Right renal pelvis (tissue), 4 donors: ENCODE measurements around the gene IL24. TPM values are rescaled to one million over a fixed set of nuclear protein-coding genes. Genes with fewer than 3 reads are reported as not detected.

ENCODE experiments used
- DNase-seq, 4 donors: peaks; one replicate each; pipeline ENCODE4 v3.0.0-alpha.2; 2013; ENCODE audit warnings: low read depth in 4 of 4, low spot score in 3 of 4, missing footprints in 1 of 4
- polyA plus RNA-seq, 4 donors: library from polyadenylated mRNA; unstranded; fragments of 120-200 nt; gene quantifications; one replicate each; pipeline ENCODE4 v1.2.1, GENCODE V29; 2013; ENCODE audit not compliant: insufficient read length in 4 of 4

IL24 gene
- polyA plus RNA-seq, 4 donors, result 0.25 to 0.42 (median 0.38) TPM

- DNase-seq, result no peak
These were observed 21.4 kb upstream of the IL24 start for GRCh38 chr1:206875752-206876377.

- no peak for DNase-seq
These were observed 18.8 kb upstream of the IL24 start for GRCh38 chr1:206878456-206878855.

GRCh38 chr1:206880314-206880713 is 16.9 kb upstream of the IL24 start:
- DNase-seq, result no peak

- DNase-seq, result no peak
These were observed 14.7 kb upstream of the IL24 start for GRCh38 chr1:206882555-206882954.

- no peak for DNase-seq
These were observed 14.1 kb upstream of the IL24 start for GRCh38 chr1:206883160-206883559.

- no peak for DNase-seq
These were observed 13.4 kb upstream of the IL24 start for GRCh38 chr1:206883876-206884275.

- no peak for DNase-seq
These were observed 11.7 kb upstream of the IL24 start for GRCh38 chr1:206885341-206886060.

GRCh38 chr1:206886831-206887230 is 10.4 kb upstream of the IL24 start:
- DNase-seq, result no peak

GRCh38 chr1:206887701-206888100 is 9.5 kb upstream of the IL24 start:
- DNase-seq, result no peak

GRCh38 chr1:206890125-206891060 is 6.8 kb upstream of the IL24 start:
- DNase-seq, result no peak

- no peak for DNase-seq
These were observed 5.8 kb upstream of the IL24 start for GRCh38 chr1:206891412-206891811.

- DNase-seq, result no peak
These were observed 4.8 kb upstream of the IL24 start for GRCh38 chr1:206892351-206892984.

GRCh38 chr1:206893380-206893779 is 3.9 kb upstream of the IL24 start:
- DNase-seq, result no peak

GRCh38 chr1:206895325-206895724 is 1.9 kb upstream of the IL24 start:
- no peak for DNase-seq

GRCh38 chr1:206895837-206896242 is 1.4 kb upstream of the IL24 start:
- no peak for DNase-seq

- DNase-seq, result no peak
These were observed 982 bp upstream of the IL24 start for GRCh38 chr1:206896261-206896660.

GRCh38 chr1:206898089-206898914 is 1.1 kb downstream of the IL24 start:
- no peak for DNase-seq

- no peak for DNase-seq
These were observed 1.7 kb downstream of the IL24 start for GRCh38 chr1:206898915-206899431.

GRCh38 chr1:206899717-206900116 is 2.5 kb downstream of the IL24 start:
- no peak for DNase-seq

- DNase-seq, result no peak
These were observed 2.9 kb downstream of the IL24 start for GRCh38 chr1:206900149-206900548.
